RWPE1 (cell line): ENCODE data around the gene SSTR3.

Experiments used
- CTCF ChIA-PET: fragments of 350-600 bp; sonication (Branson Sonifier 250); formaldehyde crosslinking; extraction: SDS; loops from one replicate; lab custom pipeline; 2021; lab: Yijun Ruan, JAX
- POLR2A ChIA-PET: fragments of 400-600 bp; formaldehyde crosslinking; extraction: SDS; loops from one replicate; lab custom pipeline; 2020; ENCODE audit warnings: antibody characterized with exemption; ENCODE audit not compliant: low non-redundant PET; lab: Yijun Ruan, JAX
- DNase-seq: peaks from one replicate; pipeline ENCODE4 v3.0.0; 2012; ENCODE audit warnings: low spot score
- H3K27ac ChIP-seq: fragments of 450-650 bp; 2 replicates; pipeline ENCODE4 v1.5.1; 2017
- TF ChIP-seq, protein P1 (sequence below): fragments of 450-650 bp; conservative IDR thresholded peaks from 2 replicates; pipeline ENCODE4 v1.5.1; 2017; ENCODE audit warnings: low read depth, mild to moderate bottlenecking

SSTR3 gene

DNA sequence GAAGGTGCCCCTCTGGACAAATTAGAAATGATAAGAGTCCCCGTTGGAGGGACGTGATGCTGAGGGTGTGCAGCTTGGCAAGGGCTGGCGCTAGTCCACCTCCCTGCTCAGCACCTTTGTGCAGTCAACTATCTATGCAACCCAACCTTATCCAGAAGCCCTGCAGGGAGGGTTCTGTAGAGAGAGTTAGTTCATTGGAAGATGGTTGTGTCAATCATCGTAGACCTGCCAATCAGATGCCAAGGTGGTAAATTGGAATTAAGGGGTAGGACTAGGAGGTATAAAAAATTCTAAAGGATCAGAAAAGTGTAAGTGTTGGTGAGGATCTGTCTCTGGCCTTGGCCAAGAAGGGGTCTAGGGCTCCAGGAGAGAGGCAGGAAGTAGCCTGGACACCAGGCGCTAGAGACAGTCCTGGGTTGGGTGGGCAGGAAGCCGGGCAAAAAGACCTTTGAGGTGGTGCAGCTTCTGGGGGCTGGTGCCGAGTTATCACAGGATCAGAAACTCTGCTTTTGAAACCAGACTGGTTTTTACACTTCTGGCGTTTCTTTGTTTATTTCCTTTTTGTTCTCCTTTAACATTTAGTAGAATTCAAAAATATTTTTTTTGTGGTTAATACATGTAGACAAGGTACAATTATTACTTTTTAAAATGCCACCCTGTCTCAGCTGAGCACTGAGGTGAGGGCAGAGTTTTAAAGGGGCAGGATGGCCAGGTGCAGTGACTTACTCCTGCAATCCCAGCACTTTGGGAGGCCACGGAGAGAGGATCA, 25.9 kb downstream of the SSTR3 start:
- peak overlapping the region; percentile 96 for H3K27ac ChIP-seq
- DNase-seq = peak; percentile 92
- CTCF ChIA-PET = interaction anchor here (0.6 kb wide), 1 partner anchor 327 kb away, joined by 4 read pairs; no protein-coding TSS in a partner anchor
- POLR2A ChIA-PET = no interaction called here
- TF ChIP-seq, protein P1, sequence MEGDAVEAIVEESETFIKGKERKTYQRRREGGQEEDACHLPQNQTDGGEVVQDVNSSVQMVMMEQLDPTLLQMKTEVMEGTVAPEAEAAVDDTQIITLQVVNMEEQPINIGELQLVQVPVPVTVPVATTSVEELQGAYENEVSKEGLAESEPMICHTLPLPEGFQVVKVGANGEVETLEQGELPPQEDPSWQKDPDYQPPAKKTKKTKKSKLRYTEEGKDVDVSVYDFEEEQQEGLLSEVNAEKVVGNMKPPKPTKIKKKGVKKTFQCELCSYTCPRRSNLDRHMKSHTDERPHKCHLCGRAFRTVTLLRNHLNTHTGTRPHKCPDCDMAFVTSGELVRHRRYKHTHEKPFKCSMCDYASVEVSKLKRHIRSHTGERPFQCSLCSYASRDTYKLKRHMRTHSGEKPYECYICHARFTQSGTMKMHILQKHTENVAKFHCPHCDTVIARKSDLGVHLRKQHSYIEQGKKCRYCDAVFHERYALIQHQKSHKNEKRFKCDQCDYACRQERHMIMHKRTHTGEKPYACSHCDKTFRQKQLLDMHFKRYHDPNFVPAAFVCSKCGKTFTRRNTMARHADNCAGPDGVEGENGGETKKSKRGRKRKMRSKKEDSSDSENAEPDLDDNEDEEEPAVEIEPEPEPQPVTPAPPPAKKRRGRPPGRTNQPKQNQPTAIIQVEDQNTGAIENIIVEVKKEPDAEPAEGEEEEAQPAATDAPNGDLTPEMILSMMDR = no peak

DNA sequence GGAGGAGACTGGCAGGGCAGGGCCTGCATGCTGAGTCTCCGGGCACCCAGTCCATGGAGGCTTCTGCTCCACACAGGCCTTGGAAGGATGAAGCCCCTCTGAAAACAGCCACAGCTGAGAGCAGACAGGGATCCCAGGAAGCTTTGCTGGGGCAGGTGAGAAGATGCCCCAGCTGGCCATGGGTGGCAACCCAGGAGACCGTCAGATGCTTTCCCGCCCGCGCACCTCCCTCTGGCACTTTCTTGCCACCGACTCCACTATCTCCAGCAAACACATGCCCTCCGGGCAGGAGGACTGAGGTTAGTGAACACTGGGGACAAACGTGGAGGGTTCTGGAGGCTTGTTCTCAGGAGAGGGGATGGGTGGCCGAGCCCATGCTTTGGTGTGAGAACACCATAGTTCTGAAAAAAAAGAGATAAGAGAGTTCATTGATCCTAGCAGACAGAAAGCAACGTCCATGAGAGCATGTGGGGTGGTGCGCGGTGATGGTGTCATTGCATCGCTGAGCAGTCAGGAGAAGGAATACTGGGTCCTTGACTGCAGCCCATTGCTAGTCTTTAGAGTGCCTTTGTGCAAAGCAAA, 26.5 kb downstream of the SSTR3 start:
- ChIA-PET CTCF (interaction anchor here (0.6 kb wide), 1 partner anchor 326 kb away, joined by 4 read pairs; no protein-coding TSS in a partner anchor), POLR2A (no interaction called here)
- no peak for DNase-seq
- TF ChIP-seq, protein P1 = no peak
- H3K27ac ChIP-seq = peak overlapping the region; percentile 96

DNA sequence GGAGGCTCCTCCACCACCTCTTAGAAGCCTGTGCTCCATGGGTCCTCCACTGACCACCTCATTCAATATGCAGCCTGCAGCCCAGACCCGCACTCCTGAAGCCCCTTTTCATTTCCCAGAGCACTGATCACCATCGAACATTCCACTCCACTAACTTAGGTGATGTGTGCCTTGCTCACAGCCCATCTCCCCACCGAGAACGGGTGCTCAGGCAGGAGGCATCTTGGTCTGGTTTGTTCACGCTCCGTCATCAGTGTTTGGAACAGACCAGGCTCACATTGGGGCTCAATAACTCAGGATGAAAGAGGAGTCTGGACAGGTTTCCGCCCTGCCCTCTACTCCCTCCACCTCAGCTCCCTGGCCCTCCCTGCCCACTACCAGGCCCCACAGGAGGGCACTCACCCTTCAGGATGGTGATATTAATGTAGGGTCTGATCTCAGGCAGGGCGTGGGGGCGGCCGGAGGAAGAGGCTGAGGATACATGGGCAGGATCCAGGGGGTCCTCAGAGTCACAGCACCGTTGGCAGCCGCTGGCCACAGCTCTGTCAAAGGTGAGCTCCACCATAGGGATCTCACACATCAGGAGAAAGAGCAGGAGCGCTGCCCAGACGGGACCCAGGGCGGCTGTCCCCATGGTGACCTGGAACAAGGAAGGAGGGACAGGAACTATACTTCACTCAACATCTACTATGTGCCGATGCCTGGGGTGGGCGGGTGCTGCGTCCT, 27.3 kb downstream of the SSTR3 start:
- H3K27ac ChIP-seq = 0 out of 2 replicates have a peak overlapping the region, but pooled peaks have one; percentile 1
- ChIA-PET POLR2A (no interaction called here), CTCF (no interaction called here)
- DNase-seq = no peak
- TF ChIP-seq, protein P1 = no peak

DNA sequence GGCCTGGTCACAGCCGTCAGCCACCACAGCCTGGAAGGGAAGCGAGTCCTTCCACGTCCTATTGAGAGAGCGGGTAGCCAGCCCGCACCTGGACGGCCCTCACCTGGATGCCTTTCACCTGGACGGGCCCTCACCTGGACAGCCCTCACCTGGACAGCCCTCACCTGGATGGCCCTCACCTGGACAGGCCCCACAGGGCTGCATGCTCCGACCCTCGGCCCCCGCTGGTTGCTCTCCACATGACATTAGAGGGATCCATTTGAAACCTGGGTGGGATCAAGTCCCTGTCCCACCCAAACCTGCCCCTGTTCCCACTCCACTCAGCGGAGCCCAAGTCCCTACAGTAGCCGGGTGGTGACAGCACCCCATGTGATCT, 27.9 kb downstream of the SSTR3 start:
- POLR2A ChIA-PET = no interaction called here
- DNase-seq = no peak
- TF ChIP-seq, protein P1 = no peak

DNA sequence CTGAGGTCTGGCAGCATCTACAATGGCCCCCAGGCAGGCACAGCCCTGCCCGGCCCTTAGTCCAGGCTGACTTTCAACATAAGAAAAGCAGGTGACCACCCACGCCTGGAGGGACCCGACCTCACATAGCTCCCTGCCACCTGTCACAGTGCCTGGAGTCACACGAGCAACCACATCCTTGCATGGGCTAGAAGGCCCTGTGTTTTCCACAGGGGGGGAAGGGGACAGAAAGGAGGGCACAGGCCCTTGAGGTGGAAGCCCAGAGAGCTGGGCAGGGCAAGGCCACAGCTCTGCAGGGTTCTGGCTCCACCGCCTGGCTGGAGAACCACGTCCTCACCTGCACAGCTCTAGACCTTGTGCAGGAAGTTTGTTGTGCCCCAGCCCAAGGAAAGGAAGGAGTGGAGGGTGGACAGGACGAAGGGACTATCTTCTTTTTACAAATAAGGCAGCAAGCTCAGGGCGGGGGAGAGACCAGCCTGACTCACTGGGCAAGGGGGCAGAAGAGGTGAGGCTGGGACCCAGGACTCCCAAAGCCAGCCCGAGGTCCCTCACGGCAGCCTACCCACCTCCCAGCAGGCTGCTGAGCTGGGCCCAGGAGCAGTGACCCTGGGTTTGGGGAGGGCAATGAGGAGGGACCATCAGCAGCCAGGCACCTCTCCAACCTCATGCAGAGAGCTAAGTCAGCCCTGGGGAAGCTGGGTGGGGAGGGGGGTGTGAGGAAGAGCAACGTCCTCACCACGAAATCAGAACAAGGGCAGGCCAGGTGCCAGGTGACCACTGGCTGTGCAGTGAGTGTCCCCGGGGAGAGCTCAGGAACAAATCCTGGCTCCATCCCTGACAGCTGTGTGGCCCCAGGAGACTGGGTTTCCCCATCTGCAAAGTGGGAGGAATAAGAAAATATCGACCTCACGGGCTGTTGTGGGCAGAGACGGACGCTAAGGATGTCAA, 28.6 kb downstream of the SSTR3 start:
- peak overlapping the region; percentile 22 for H3K27ac ChIP-seq
- ChIA-PET POLR2A (no interaction called here), CTCF (interaction anchor here (0.6 kb wide), 1 partner anchor 12 kb away, joined by 3 read pairs; no protein-coding TSS in a partner anchor)
- DNase-seq = no peak
- TF ChIP-seq, protein P1 = no peak

More for the DNA sequence above, 27.9 kb downstream of the SSTR3 start:
- no peak overlapping the region; the same call in 1 of the 2 replicates for H3K27ac ChIP-seq
- CTCF ChIA-PET = no interaction called here
